ENCODE measurements around the gene GLRX3.

The GLRX3 gene

GRCh38 chr10:130179640-130180039 is 43.4 kb downstream of the GLRX3 start:
- POLR2A ChIA-PET = no interaction called here
- no peak overlapping the region for H3K4me3 ChIP-seq (ENCODE audit: low read depth, low read length)

GRCh38 chr10:130180416-130180815 is 44.2 kb downstream of the GLRX3 start:
- no peak overlapping the region for H3K4me3 ChIP-seq (ENCODE audit: low read depth, low read length)
- CTCF ChIA-PET = interaction anchor here (4.0 to 8.6 kb wide), 2 partner anchors 10 to 11 kb away, joined by 20 to 70 read pairs; no protein-coding TSS in a partner anchor
- no peak for DNase-seq (ENCODE audit: low read depth, low spot score)
- no peak for TF ChIP-seq CTCF (IDR thresholded peaks at IDR 0.05; ENCODE audit: insufficient read depth, low read length, missing control alignments)
- POLR2A ChIA-PET = no interaction called here

More at GRCh38 chr10:130179640-130180039, 43.4 kb downstream of the GLRX3 start:
- CTCF ChIA-PET = interaction anchor here (1.0 to 8.6 kb wide), 5 partner anchors 10 to 1148 kb away, joined by 3 to 70 read pairs (median 6); no protein-coding TSS in a partner anchor
- DNase-seq (ENCODE audit: low read depth, low spot score) = peak; percentile 34
- TF ChIP-seq CTCF (IDR thresholded peaks at IDR 0.05; ENCODE audit: insufficient read depth, low read length, missing control alignments) = peak; percentile 53

GRCh38 chr10:130181858-130182257 is 45.7 kb downstream of the GLRX3 start:
- CTCF ChIA-PET = interaction anchor here (1.0 to 8.6 kb wide), 3 partner anchors 8 to 1693 kb away, joined by 3 to 70 read pairs (median 20); no protein-coding TSS in a partner anchor
- POLR2A ChIA-PET = no interaction called here
- H3K4me3 ChIP-seq (ENCODE audit: low read depth, low read length) = no peak overlapping the region
- no peak for DNase-seq (ENCODE audit: low read depth, low spot score)
- no peak for TF ChIP-seq CTCF (IDR thresholded peaks at IDR 0.05; ENCODE audit: insufficient read depth, low read length, missing control alignments)

- TF ChIP-seq CTCF (IDR thresholded peaks at IDR 0.05; ENCODE audit: insufficient read depth, low read length, missing control alignments) = no peak
- no peak overlapping the region for H3K4me3 ChIP-seq (ENCODE audit: low read depth, low read length)
- POLR2A ChIA-PET = no interaction called here
- CTCF ChIA-PET = no interaction called here
- no peak for DNase-seq (ENCODE audit: low read depth, low spot score)
These were observed 49.4 kb downstream of the GLRX3 start for GRCh38 chr10:130185591-130185990.

GRCh38 chr10:130188195-130189175 is 52.3 kb downstream of the GLRX3 start:
- DNase-seq (ENCODE audit: low read depth, low spot score) = no peak
- no peak for TF ChIP-seq CTCF (IDR thresholded peaks at IDR 0.05; ENCODE audit: insufficient read depth, low read length, missing control alignments)
- ChIA-PET POLR2A (no interaction called here), CTCF (interaction anchor here (1.2 to 4.0 kb wide), 8 partner anchors 10 to 1687 kb away, joined by 3 to 70 read pairs (median 8); no protein-coding TSS in a partner anchor)
- H3K4me3 ChIP-seq (ENCODE audit: low read depth, low read length) = no peak overlapping the region

GRCh38 chr10:130189608-130190054 is 53.4 kb downstream of the GLRX3 start:
- H3K4me3 ChIP-seq (ENCODE audit: low read depth, low read length) = no peak overlapping the region
- CTCF ChIA-PET = interaction anchor here (0.7 to 4.0 kb wide), 10 partner anchors 9 to 1761 kb away, joined by 3 to 70 read pairs (median 8); no protein-coding TSS in a partner anchor
- no peak for TF ChIP-seq CTCF (IDR thresholded peaks at IDR 0.05; ENCODE audit: insufficient read depth, low read length, missing control alignments)
- DNase-seq (ENCODE audit: low read depth, low spot score) = no peak
- POLR2A ChIA-PET = no interaction called here
